ENCODE results near the gene SCD. TPM values are rescaled to one million over a fixed set of nuclear protein-coding genes. Genes with fewer than 3 reads are reported as not detected.

SCD gene
- total and polyA plus RNA-seq, 2 donors (not counting 1 experiment from before 2014, with no cell fraction given) = 0.89 to 5.1 TPM

- ATAC-seq (ENCODE audit: low read depth) (no peak), DNase-seq (no peak)
- CTCF ChIA-PET = no interaction called here
- no peaks in the 10 kb centered on the region for H4K20me1 ChIP-seq (ENCODE audit: control insufficient read depth, insufficient read depth, low read length, poor library complexity, severe bottlenecking)
- WGBS (ENCODE audit: insufficient coverage) = 90% methylated on average over 2 of the region's 4 CpGs
- Mint-ChIP-seq H3K9me3 (ENCODE audit: insufficient read depth) (no peaks in the 10 kb centered on the region), H3K4me3 (no peak overlapping the region), H3K27me3 (peaks cover 13% of the 10 kb centered on the region), H3K4me1 (peaks cover 2% of the 10 kb centered on the region), H3K27ac (no peak overlapping the region)
- no peaks in the 10 kb centered on the region for H3K36me3 ChIP-seq (replicated peaks in 1 of 2; ENCODE audit: control extremely low read depth in 1 of 2, control insufficient read depth in 1 of 2, extremely low read depth in 1 of 2, insufficient read depth in 2 of 2, low read length in 1 of 2)
- H3K27ac ChIP-seq (ENCODE audit: low read length in 2 of 2) = no peak overlapping the region
- no peak overlapping the region for H2AFZ ChIP-seq (ENCODE audit: insufficient read depth, low read depth, low read length, poor library complexity, severe bottlenecking)
- no peaks in the 10 kb centered on the region for H3K79me2 ChIP-seq (ENCODE audit: control insufficient read depth, insufficient read depth, low read length)
- TF ChIP-seq EZH2 (IDR thresholded peaks at IDR 0.05; ENCODE audit: borderline replicate concordance, insufficient read depth, low read depth, low read length, poor library complexity, severe bottlenecking) (no peak), CTCF (IDR thresholded peaks at IDR 0.05) (no peak)
- H3K27me3 ChIP-seq (replicated peaks in 1 of 4; ENCODE audit: control extremely low read depth in 1 of 4, control insufficient read depth in 3 of 4, insufficient read depth in 4 of 4, low read length in 3 of 4) = no peaks in the 10 kb centered on the region
- no peak overlapping the region for H3K4me2 ChIP-seq (replicated peaks; ENCODE audit: low read depth, low read length, poor library complexity, severe bottlenecking)
- POLR2A ChIA-PET = no interaction called here
- no peaks in the 10 kb centered on the region for H3K9me3 ChIP-seq (ENCODE audit: control extremely low read depth in 1 of 3, control insufficient read depth in 2 of 3, insufficient read depth in 1 of 3, low read length in 2 of 3)
- intact Hi-C loops (cut with micrococcal nuclease) = no loop called here
- H3K9ac ChIP-seq (ENCODE audit: low read length) = no peak overlapping the region
- no peaks in the 10 kb centered on the region for H3K4me1 ChIP-seq (ENCODE audit: control insufficient read depth in 2 of 2, insufficient read depth in 2 of 2, low read length in 2 of 2)
- no peak overlapping the region for H3K4me3 ChIP-seq (ENCODE audit: control extremely low read depth in 1 of 5, extremely low read depth in 1 of 5, insufficient read depth in 1 of 5, low read depth in 2 of 5, low read length in 4 of 5)
These were observed 44.4 kb downstream of the SCD start for GRCh38 chr10:100391163-100392002.

GRCh38 chr10:100392686-100393003 lies 45.6 kb downstream of the SCD start:
- TF ChIP-seq EZH2 (IDR thresholded peaks at IDR 0.05; ENCODE audit: borderline replicate concordance, insufficient read depth, low read depth, low read length, poor library complexity, severe bottlenecking) (no peak), CTCF (IDR thresholded peaks at IDR 0.05) (no peak)
- no peak for DNase-seq
- peaks cover 2% of the 10 kb centered on the region for H3K4me1 Mint-ChIP-seq
- H3K27ac Mint-ChIP-seq = no peak overlapping the region
- Histone ChIP-seq H3K4me2 (replicated peaks; ENCODE audit: low read depth, low read length, poor library complexity, severe bottlenecking) (no peak overlapping the region), H3K9me3 (ENCODE audit: control extremely low read depth in 1 of 3, control insufficient read depth in 2 of 3, insufficient read depth in 1 of 3, low read length in 2 of 3) (no peaks in the 10 kb centered on the region), H3K36me3 (replicated peaks in 1 of 2; ENCODE audit: control extremely low read depth in 1 of 2, control insufficient read depth in 1 of 2, extremely low read depth in 1 of 2, insufficient read depth in 2 of 2, low read length in 1 of 2) (no peaks in the 10 kb centered on the region), H3K27ac (ENCODE audit: low read length in 2 of 2) (no peak overlapping the region), H3K9ac (ENCODE audit: low read length) (no peak overlapping the region), H3K4me1 (ENCODE audit: control insufficient read depth in 2 of 2, insufficient read depth in 2 of 2, low read length in 2 of 2) (no peaks in the 10 kb centered on the region), H3K27me3 (replicated peaks in 1 of 4; ENCODE audit: control extremely low read depth in 1 of 4, control insufficient read depth in 3 of 4, insufficient read depth in 4 of 4, low read length in 3 of 4) (no peaks in the 10 kb centered on the region), H3K4me3 (ENCODE audit: control extremely low read depth in 1 of 5, extremely low read depth in 1 of 5, insufficient read depth in 1 of 5, low read depth in 2 of 5, low read length in 4 of 5) (no peak overlapping the region), H2AFZ (ENCODE audit: insufficient read depth, low read depth, low read length, poor library complexity, severe bottlenecking) (no peak overlapping the region), H3K79me2 (ENCODE audit: control insufficient read depth, insufficient read depth, low read length) (no peaks in the 10 kb centered on the region), H4K20me1 (ENCODE audit: control insufficient read depth, insufficient read depth, low read length, poor library complexity, severe bottlenecking) (no peaks in the 10 kb centered on the region)
- H3K9me3 Mint-ChIP-seq (ENCODE audit: insufficient read depth) = no peaks in the 10 kb centered on the region
- intact Hi-C loops (cut with micrococcal nuclease) = no loop called here
- peaks cover 6% of the 10 kb centered on the region for H3K27me3 Mint-ChIP-seq
- POLR2A ChIA-PET = interaction anchor here (0.6 kb wide), 1 partner anchor 46 kb away, joined by 4 read pairs; no protein-coding TSS in a partner anchor
- no CpG with 5 or more reads among the region's 1 CpG for WGBS (ENCODE audit: insufficient coverage)
- ATAC-seq (ENCODE audit: low read depth) = no peak
- no peak overlapping the region for H3K4me3 Mint-ChIP-seq
- CTCF ChIA-PET = no interaction called here

All from B cell (primary cell).